ENCODE data around the gene HBS1L.

HBS1L gene

DNA sequence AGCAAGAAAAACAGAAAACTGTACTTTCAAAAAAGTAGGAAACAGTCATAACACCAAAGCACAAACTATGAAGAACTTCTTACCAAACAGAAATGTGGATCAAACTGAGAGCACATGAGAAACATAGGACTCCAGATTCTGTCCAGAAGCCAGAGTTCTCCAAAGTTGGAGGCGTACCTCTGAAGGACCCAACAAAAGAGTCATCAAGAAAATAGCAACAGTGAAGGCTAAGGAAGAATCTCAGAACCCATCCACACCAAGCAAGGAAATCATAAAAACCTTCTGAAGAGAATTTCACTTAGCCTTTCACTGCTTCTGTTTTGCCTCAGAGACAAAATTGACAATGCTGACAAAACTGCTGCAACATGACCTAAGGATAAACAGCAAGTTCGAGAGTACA lies 29.4 kb downstream of the HBS1L start:
- no peak overlapping the region for H3K4me3 ChIP-seq (ENCODE audit: control insufficient read depth, low read depth, low read length)
- no peak for DNase-seq (ENCODE audit: low read depth)
- TF ChIP-seq, protein P1, sequence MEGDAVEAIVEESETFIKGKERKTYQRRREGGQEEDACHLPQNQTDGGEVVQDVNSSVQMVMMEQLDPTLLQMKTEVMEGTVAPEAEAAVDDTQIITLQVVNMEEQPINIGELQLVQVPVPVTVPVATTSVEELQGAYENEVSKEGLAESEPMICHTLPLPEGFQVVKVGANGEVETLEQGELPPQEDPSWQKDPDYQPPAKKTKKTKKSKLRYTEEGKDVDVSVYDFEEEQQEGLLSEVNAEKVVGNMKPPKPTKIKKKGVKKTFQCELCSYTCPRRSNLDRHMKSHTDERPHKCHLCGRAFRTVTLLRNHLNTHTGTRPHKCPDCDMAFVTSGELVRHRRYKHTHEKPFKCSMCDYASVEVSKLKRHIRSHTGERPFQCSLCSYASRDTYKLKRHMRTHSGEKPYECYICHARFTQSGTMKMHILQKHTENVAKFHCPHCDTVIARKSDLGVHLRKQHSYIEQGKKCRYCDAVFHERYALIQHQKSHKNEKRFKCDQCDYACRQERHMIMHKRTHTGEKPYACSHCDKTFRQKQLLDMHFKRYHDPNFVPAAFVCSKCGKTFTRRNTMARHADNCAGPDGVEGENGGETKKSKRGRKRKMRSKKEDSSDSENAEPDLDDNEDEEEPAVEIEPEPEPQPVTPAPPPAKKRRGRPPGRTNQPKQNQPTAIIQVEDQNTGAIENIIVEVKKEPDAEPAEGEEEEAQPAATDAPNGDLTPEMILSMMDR (IDR thresholded peaks at IDR 0.05; ENCODE audit: control insufficient read depth, insufficient read depth, low read depth, low read length, missing control alignments) = no peak

DNA sequence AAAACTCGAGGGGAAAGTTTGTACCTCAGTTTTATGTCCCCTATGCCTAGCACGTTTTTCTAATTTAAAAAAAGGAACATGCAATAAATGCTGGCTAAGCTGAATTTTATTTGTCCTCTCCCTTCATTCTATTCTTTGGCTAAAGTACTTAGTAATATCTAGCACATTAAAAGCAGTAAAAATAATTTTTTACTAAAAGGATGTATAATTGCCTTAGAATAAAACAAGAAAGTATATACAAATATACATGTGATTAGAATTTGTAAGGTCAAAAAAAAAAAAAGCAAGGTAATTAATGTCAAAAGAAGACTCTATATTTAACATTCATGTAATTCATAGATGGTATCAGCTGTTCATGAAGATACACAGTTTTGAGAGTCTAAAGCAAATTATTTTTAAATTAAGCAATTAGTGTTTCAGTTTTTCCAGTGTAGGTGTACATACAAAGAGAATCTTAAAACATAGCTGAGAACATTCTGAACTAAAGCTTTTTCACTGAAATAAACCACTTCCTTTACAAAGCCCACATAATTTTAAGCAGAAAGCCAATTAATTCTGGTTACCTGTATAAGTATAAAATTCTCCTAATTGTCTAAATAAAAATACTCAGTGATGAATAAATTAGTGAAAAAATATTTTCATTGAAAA lies 32.4 kb downstream of the HBS1L start:
- H3K4me3 ChIP-seq (ENCODE audit: control insufficient read depth, low read depth, low read length) = no peak overlapping the region
- TF ChIP-seq, protein P1 (IDR thresholded peaks at IDR 0.05; ENCODE audit: control insufficient read depth, insufficient read depth, low read depth, low read length, missing control alignments) = no peak
- no peak for DNase-seq (ENCODE audit: low read depth)

DNA sequence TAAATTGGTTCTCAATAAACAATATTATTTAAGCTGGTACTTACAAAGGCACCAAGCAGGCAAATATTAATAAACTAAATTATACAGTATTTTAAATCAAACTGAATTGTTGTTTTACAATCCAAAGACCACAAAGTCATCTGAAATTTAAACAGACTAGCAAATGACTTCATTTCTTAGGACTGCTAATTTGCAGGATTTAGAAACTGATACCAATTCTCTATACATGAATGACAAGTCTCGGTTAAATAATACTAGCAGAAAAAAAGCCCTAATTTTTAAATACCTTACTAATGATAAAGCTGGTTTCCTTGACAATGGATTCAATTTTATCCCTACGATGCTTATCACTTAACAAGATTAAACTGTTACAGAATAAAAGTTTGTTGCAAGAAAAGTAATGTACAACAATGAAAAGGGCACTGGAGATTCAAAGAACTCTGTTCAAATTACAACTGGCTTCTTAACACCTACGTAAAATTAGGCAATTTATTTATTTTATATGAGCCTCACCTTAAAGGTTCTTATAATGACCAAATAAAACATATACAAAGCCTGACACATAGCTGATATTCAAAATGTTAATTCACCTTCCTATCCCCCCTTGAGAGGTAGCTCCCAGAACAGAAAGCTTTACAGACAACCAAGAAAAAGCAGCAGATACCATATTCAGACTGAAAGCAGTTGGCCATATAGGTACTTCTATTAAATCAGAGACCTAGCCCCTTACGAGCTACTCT lies 33.1 kb downstream of the HBS1L start:
- no peak overlapping the region for H3K4me3 ChIP-seq (ENCODE audit: control insufficient read depth, low read depth, low read length)
- no peak for DNase-seq (ENCODE audit: low read depth)
- TF ChIP-seq, protein P1 (IDR thresholded peaks at IDR 0.05; ENCODE audit: control insufficient read depth, insufficient read depth, low read depth, low read length, missing control alignments) = no peak

DNA sequence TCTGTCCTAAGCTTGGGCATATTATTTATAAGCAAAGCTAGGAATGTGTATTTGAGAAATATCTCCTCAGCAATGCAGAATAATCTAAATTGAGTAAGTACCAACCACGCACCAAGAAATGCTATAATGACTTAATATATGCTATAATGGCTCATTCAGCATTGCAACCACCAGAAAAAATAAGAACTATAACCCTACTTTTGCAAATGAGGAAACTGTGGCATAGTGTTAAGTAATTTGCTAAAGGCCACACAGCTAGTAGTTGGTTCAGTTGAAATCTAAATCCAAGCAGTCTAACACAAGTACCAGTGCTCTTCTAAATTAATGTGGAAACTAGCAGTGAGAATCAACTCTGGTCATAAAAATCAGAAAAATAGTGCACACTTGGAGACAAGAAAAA lies 35.7 kb downstream of the HBS1L start:
- no peak for DNase-seq (ENCODE audit: low read depth)
- TF ChIP-seq, protein P1 (IDR thresholded peaks at IDR 0.05; ENCODE audit: control insufficient read depth, insufficient read depth, low read depth, low read length, missing control alignments) = no peak
- H3K4me3 ChIP-seq (ENCODE audit: control insufficient read depth, low read depth, low read length) = no peak overlapping the region

DNA sequence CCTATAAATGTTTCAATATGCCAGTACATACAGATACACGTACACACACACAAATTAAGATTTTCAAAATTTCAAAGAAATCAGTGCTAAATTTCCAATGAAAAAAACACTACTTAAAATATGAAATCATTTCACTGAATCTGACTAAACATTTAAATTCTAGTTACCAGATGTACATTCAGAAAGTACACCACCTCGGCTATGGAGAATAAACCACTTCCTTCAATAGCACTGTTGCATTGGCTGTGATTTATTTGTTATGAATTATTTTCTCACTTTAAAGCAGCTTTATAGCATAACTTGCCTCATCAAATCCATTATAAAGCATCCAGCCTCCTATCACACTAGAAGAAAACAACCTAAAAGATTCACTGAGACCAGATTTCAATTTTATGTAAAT lies 36.6 kb downstream of the HBS1L start:
- DNase-seq (ENCODE audit: low read depth) = no peak
- TF ChIP-seq, protein P1 (IDR thresholded peaks at IDR 0.05; ENCODE audit: control insufficient read depth, insufficient read depth, low read depth, low read length, missing control alignments) = no peak
- no peak overlapping the region for H3K4me3 ChIP-seq (ENCODE audit: control insufficient read depth, low read depth, low read length)

DNA sequence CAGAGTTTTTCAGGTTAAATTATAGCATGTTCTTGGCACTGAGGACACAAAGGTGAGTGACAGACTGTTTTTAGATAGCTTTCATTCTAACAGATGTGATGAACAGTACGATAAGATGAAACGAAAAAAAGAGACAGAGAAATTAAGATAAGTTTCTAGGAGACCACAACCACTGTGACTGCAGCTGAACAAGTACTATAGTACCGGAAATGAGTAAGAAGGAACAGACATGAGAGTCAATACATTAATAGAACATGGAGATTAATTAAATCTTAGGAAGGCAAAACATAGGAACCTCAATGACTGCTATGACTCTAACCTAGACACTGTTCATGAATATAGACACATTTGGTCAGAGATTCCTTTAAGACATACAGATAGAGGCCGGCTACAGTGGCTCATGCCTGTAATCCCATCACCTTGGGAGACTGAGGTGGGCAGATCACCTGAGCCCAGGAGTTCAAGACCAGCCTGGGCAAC lies 40.2 kb downstream of the HBS1L start:
- DNase-seq (ENCODE audit: low read depth) = no peak
- TF ChIP-seq, protein P1 (IDR thresholded peaks at IDR 0.05; ENCODE audit: control insufficient read depth, insufficient read depth, low read depth, low read length, missing control alignments) = no peak
- H3K4me3 ChIP-seq (ENCODE audit: control insufficient read depth, low read depth, low read length) = no peak overlapping the region
